Measurements from ENCODE around the gene RRM2. TPM values are rescaled to one million over a fixed set of nuclear protein-coding genes. Genes with fewer than 3 reads are reported as not detected.

RRM2 gene
- total RNA-seq, 1 donor from 2014 or later = 2.1 TPM

GRCh38 chr2:10166676-10167292, 44.2 kb downstream of the RRM2 start:
- Histone ChIP-seq H3K27me3 (ENCODE audit: low read depth) (no peaks in the 10 kb centered on the region), H3K4me3 (no peak overlapping the region), H3K27ac (replicated peaks) (no peak overlapping the region), H3K4me1 (peaks cover 9% of the 10 kb centered on the region), H3K9me3 (replicated peaks) (no peaks in the 10 kb centered on the region), H3K36me3 (no peaks in the 10 kb centered on the region)
- no peak for TF ChIP-seq CTCF (IDR thresholded peaks at IDR 0.05; ENCODE audit: borderline replicate concordance)
- DNase-seq = no peak
- intact Hi-C loops (cut with micrococcal nuclease) = no loop called here

GRCh38 chr2:10167316-10167715, 44.8 kb downstream of the RRM2 start:
- Histone ChIP-seq H3K27ac (replicated peaks) (no peak overlapping the region), H3K9me3 (replicated peaks) (no peaks in the 10 kb centered on the region), H3K36me3 (no peaks in the 10 kb centered on the region), H3K4me3 (no peak overlapping the region), H3K4me1 (peaks cover 9% of the 10 kb centered on the region), H3K27me3 (ENCODE audit: low read depth) (no peaks in the 10 kb centered on the region)
- intact Hi-C loops (cut with micrococcal nuclease) = no loop called here
- TF ChIP-seq CTCF (IDR thresholded peaks at IDR 0.05; ENCODE audit: borderline replicate concordance) = no peak
- DNase-seq = no peak

GRCh38 chr2:10168221-10168620, 45.7 kb downstream of the RRM2 start:
- Histone ChIP-seq H3K4me3 (no peak overlapping the region), H3K27me3 (ENCODE audit: low read depth) (no peaks in the 10 kb centered on the region), H3K27ac (replicated peaks) (no peak overlapping the region), H3K9me3 (replicated peaks) (no peaks in the 10 kb centered on the region), H3K4me1 (peaks cover 4% of the 10 kb centered on the region), H3K36me3 (no peaks in the 10 kb centered on the region)
- no peak for TF ChIP-seq CTCF (IDR thresholded peaks at IDR 0.05; ENCODE audit: borderline replicate concordance)
- no peak for DNase-seq
- intact Hi-C loops (cut with micrococcal nuclease) = no loop called here

- no peaks in the 10 kb centered on the region for H3K27me3 ChIP-seq (ENCODE audit: low read depth)
- no peaks in the 10 kb centered on the region for H3K36me3 ChIP-seq
- no peak overlapping the region for H3K4me3 ChIP-seq
- no peaks in the 10 kb centered on the region for H3K9me3 ChIP-seq (replicated peaks)
- no peak for DNase-seq
- no peaks in the 10 kb centered on the region for H3K4me1 ChIP-seq
- intact Hi-C loops (cut with micrococcal nuclease) = no loop called here
- no peak overlapping the region for H3K27ac ChIP-seq (replicated peaks)
- TF ChIP-seq CTCF (IDR thresholded peaks at IDR 0.05; ENCODE audit: borderline replicate concordance) = no peak
Measured at GRCh38 chr2:10169053-10169578, 46.6 kb downstream of the RRM2 start.

- no peak overlapping the region for H3K4me3 ChIP-seq
- H3K36me3 ChIP-seq = no peaks in the 10 kb centered on the region
- intact Hi-C loops (cut with micrococcal nuclease) = no loop called here
- no peaks in the 10 kb centered on the region for H3K9me3 ChIP-seq (replicated peaks)
- no peak overlapping the region for H3K27ac ChIP-seq (replicated peaks)
- TF ChIP-seq CTCF (IDR thresholded peaks at IDR 0.05; ENCODE audit: borderline replicate concordance) = no peak
- DNase-seq = no peak
- H3K27me3 ChIP-seq (ENCODE audit: low read depth) = no peaks in the 10 kb centered on the region
- no peaks in the 10 kb centered on the region for H3K4me1 ChIP-seq
Measured at GRCh38 chr2:10169581-10169980, 47.0 kb downstream of the RRM2 start.
